ENCODE results near the gene CYP46A1.

- no peak for TF ChIP-seq CTCF (IDR thresholded peaks at IDR 0.05; ENCODE audit: poor library complexity)
- no peak for TF ChIP-seq EZH2 (IDR thresholded peaks at IDR 0.05; ENCODE audit: borderline replicate concordance)
Measured at GRCh38 chr14:99733211-99733539, 49.1 kb downstream of the CYP46A1 start.

Data from hepatocyte (in vitro differentiated cells).